HepG2 (cell line): ENCODE results near the gene INO80C.

Source experiments
- EZH2 ChIP-seq: conservative IDR thresholded peaks from 2 replicates; pipeline ENCODE4 v1.6.1; 2012; ENCODE audit warnings: mild to moderate bottlenecking, low read depth, low read length, moderate library complexity
- JUND ChIP-seq: sonication (generic); formaldehyde crosslinking; IDR thresholded peaks from 2 replicates; pipeline ENCODE4 v1.8.0; 2022; ENCODE audit warnings: mild to moderate bottlenecking, missing genetic modification reagents

- no peak for TF ChIP-seq JUND (CRISPR knock-in tag)
- no peak for TF ChIP-seq EZH2
These were observed at the start of gene INO80C for GRCh38 chr18:35497370-35498197.
